Caco-2 (cell line): Measurements from ENCODE around the gene LRFN5. TPM values are rescaled to one million over a fixed set of nuclear protein-coding genes. Genes with fewer than 3 reads are reported as not detected.

Source experiments
- BruUV-seq: library from RNA; stranded (reverse); fragments of 400-500 nt; replicated peaks from 2 replicates; lab custom pipeline; 2021; lab: Mats Ljungman, UMichigan
- CTCF ChIA-PET: fragments of 300-600 bp; sonication (Branson Sonifier 250); formaldehyde crosslinking; loops from one replicate; lab custom pipeline; 2022; ENCODE audit warnings: antibody characterized with exemption; lab: Charles Lee
- POLR2A ChIA-PET: fragments of 300-600 bp; sonication (Branson Sonifier 250); formaldehyde crosslinking; loops from one replicate; lab custom pipeline; 2022; ENCODE audit warnings: antibody characterized with exemption; lab: Charles Lee
- DNase-seq, 2 experiments: peaks; one replicate each; pipeline versions ENCODE4 v3.0.0 to v3.0.0-alpha.2; 2020 to 2022
- H3K27me3 ChIP-seq: replicated peaks from 2 replicates; pipeline ENCODE4 v1.6.0; 2011; ENCODE audit warnings: low read length; ENCODE audit not compliant: control insufficient read depth, insufficient read depth
- H3K36me3 ChIP-seq: 2 replicates; pipeline ENCODE4 v1.5.1; 2011; ENCODE audit warnings: low read length; ENCODE audit not compliant: control insufficient read depth, insufficient read depth
- H3K4me1 ChIP-seq: fragments of 250-450 bp; sonication (Bioruptor Pico); 2 replicates; pipeline ENCODE4 v1.5.1; 2020; ENCODE audit warnings: mild to moderate bottlenecking
- H3K4me3 ChIP-seq: 2 replicates; pipeline ENCODE4 v1.5.1; 2011; ENCODE audit warnings: low read depth, mild to moderate bottlenecking, control low read depth, low read length
- H3K9me3 ChIP-seq: fragments of 250-450 bp; sonication (Bioruptor Pico); 2 replicates; pipeline ENCODE4 v1.5.1; 2020; ENCODE audit warnings: mild to moderate bottlenecking, moderate library complexity
- H3K27ac Mint-ChIP-seq: one replicate; pipeline ENCODE4 v1.8.0; 2022; ENCODE audit warnings: mixed read lengths; ENCODE audit not compliant: unreplicated experiment
- H3K27me3 Mint-ChIP-seq: one replicate; pipeline ENCODE4 v1.8.0; 2022; ENCODE audit warnings: mixed read lengths; ENCODE audit not compliant: insufficient read depth, unreplicated experiment
- H3K36me3 Mint-ChIP-seq: one replicate; pipeline ENCODE4 v1.8.0; 2022; ENCODE audit warnings: mild to moderate bottlenecking, mixed read lengths; ENCODE audit not compliant: insufficient read depth, unreplicated experiment
- H3K4me1 Mint-ChIP-seq: one replicate; pipeline ENCODE4 v1.8.0; 2022; ENCODE audit warnings: low read depth, mixed read lengths; ENCODE audit not compliant: unreplicated experiment
- H3K4me3 Mint-ChIP-seq: one replicate; pipeline ENCODE4 v1.8.0; 2022; ENCODE audit warnings: mild to moderate bottlenecking, moderate library complexity, mixed read lengths; ENCODE audit not compliant: unreplicated experiment
- H3K9me3 Mint-ChIP-seq: one replicate; pipeline ENCODE4 v1.8.0; 2022; ENCODE audit warnings: mixed read lengths; ENCODE audit not compliant: unreplicated experiment
- CTCF ChIP-seq, 2 experiments: fragments of 200-600 bp in 1 of 2; IDR thresholded peaks; 1 replicate in 1 of 2; 2 replicates in 1 of 2; pipeline versions ENCODE4 v1.5.1 to v1.8.0; 2011 to 2022; ENCODE audit warnings: antibody characterized with exemption in 1 of 2, control low read depth in 1 of 2, inconsistent platforms in 1 of 2, low read depth in 1 of 2, low read length in 1 of 2, mild to moderate bottlenecking in 1 of 2, moderate library complexity in 1 of 2; ENCODE audit not compliant: insufficient read depth in 1 of 2, severe bottlenecking in 1 of 2, unreplicated experiment in 1 of 2
- intact Hi-C: fragments of 100-400 bp; cut with micrococcal nuclease; formaldehyde crosslinking; loops from one replicate; pipeline ENCODE4 v1.10.0; 2022; ENCODE audit not compliant: unreplicated experiment
- total RNA-seq: library from RNA; stranded (reverse); gene quantifications from 2 replicates; pipeline ENCODE4 v1.2.3, GENCODE V29; 2022

The LRFN5 gene
- total RNA-seq, 1 experiment from 2014 or later, result not detected

- no peak overlapping the region for H3K4me3 ChIP-seq
- no peak for DNase-seq
- no peaks in the 10 kb centered on the region for H3K27me3 ChIP-seq
- no peaks in the 10 kb centered on the region for H3K4me1 Mint-ChIP-seq
- intact Hi-C loops, result no loop called here
- BruUV-seq, result no TSS peak
- H3K36me3 ChIP-seq, result no peaks in the 10 kb centered on the region
- H3K4me1 ChIP-seq, result peaks cover 7% of the 10 kb centered on the region; the same call in 1 of the 2 replicates
- no peaks in the 10 kb centered on the region for H3K27me3 Mint-ChIP-seq
- ChIA-PET CTCF (no interaction called here), POLR2A (no interaction called here)
- H3K9me3 ChIP-seq, result no peaks in the 10 kb centered on the region; the same call in 1 of the 2 replicates
- TF ChIP-seq CTCF (IDR thresholded peaks at IDR 0.05; ENCODE audit: insufficient read depth in 1 of 2, low read depth in 1 of 2, low read length in 1 of 2, severe bottlenecking in 1 of 2, unreplicated experiment in 1 of 2), result no peak
- no peaks in the 10 kb centered on the region for H3K36me3 Mint-ChIP-seq
- no peak overlapping the region for H3K4me3 Mint-ChIP-seq
- H3K9me3 Mint-ChIP-seq, result no peaks in the 10 kb centered on the region
- H3K27ac Mint-ChIP-seq, result no peak overlapping the region
Measured at GRCh38 chr14:41785696-41786095, 179.0 kb downstream of the LRFN5 start.

- ChIA-PET CTCF (no interaction called here), POLR2A (no interaction called here)
- intact Hi-C loops, result no loop called here
- DNase-seq, result no peak
- Histone ChIP-seq H3K9me3 (no peaks in the 10 kb centered on the region), H3K4me1 (no peaks in the 10 kb centered on the region), H3K4me3 (no peak overlapping the region), H3K27me3 (no peaks in the 10 kb centered on the region), H3K36me3 (no peaks in the 10 kb centered on the region)
- no peak for TF ChIP-seq CTCF (IDR thresholded peaks at IDR 0.05; ENCODE audit: insufficient read depth in 1 of 2, low read depth in 1 of 2, low read length in 1 of 2, severe bottlenecking in 1 of 2, unreplicated experiment in 1 of 2)
- Mint-ChIP-seq H3K27me3 (no peaks in the 10 kb centered on the region), H3K36me3 (no peaks in the 10 kb centered on the region), H3K4me1 (no peaks in the 10 kb centered on the region), H3K9me3 (no peaks in the 10 kb centered on the region), H3K27ac (no peak overlapping the region), H3K4me3 (no peak overlapping the region)
- no TSS peak for BruUV-seq
Measured at GRCh38 chr14:41799817-41800216, 193.1 kb downstream of the LRFN5 start.

- Mint-ChIP-seq H3K4me1 (no peaks in the 10 kb centered on the region), H3K9me3 (no peaks in the 10 kb centered on the region), H3K36me3 (no peaks in the 10 kb centered on the region), H3K4me3 (no peak overlapping the region), H3K27ac (no peak overlapping the region), H3K27me3 (no peaks in the 10 kb centered on the region)
- Histone ChIP-seq H3K27me3 (no peaks in the 10 kb centered on the region), H3K36me3 (no peaks in the 10 kb centered on the region), H3K4me1 (no peaks in the 10 kb centered on the region), H3K4me3 (no peak overlapping the region), H3K9me3 (no peaks in the 10 kb centered on the region)
- intact Hi-C loops, result no loop called here
- DNase-seq, result no peak
- CTCF ChIA-PET, result no interaction called here
- POLR2A ChIA-PET, result no interaction called here
- no peak for TF ChIP-seq CTCF (IDR thresholded peaks at IDR 0.05; ENCODE audit: insufficient read depth in 1 of 2, low read depth in 1 of 2, low read length in 1 of 2, severe bottlenecking in 1 of 2, unreplicated experiment in 1 of 2)
- BruUV-seq, result no TSS peak
Measured at GRCh38 chr14:41805633-41806032, 199.0 kb downstream of the LRFN5 start.
